HG03060 (cell line): ENCODE measurements around the gene ATXN3L.

Experiments used
- ATAC-seq: cut with Tn5 transposase; IDR thresholded peaks from one replicate; pipeline ENCODE4 v1.9.1; 2021; ENCODE audit warnings: low read depth, moderate number of reproducible peaks; ENCODE audit not compliant: unreplicated experiment

The ATXN3L gene

GRCh38 chrX:13271511-13271910 is 48.3 kb downstream of the ATXN3L start:
- ATAC-seq: no peak

GRCh38 chrX:13270360-13270759 is 49.5 kb downstream of the ATXN3L start:
- ATAC-seq: no peak

DNA sequence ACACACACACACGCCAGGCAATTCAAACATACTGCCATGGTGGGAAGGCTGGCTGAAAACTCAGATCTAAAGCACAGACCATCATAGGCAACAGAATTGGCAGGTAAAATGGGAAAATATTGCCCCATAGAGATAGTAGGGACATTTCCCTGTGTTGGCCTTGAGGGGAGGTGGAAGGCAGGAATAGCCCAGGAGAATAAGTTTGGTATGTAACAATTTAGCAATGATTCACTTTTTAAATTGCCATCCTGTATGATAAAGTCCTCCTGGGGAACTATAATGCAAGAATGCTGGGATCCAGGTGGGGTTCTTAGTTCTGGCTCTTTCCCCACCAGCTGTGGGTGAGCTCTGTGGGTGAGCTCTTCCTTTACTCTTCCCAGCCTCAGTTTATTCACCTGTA is 51.0 kb downstream of the ATXN3L start:
- no peak for ATAC-seq
